GM18870 (cell line): Measurements from ENCODE around the gene IL11.
A peak's percentile ranks its signal among the peaks of the same experiment; 100 is the strongest.

Source experiments
- ATAC-seq: cut with Tn5 transposase; IDR thresholded peaks from one replicate; pipeline ENCODE4 v1.9.1; 2021; ENCODE audit warnings: moderate library complexity; ENCODE audit not compliant: unreplicated experiment

Gene IL11

DNA sequence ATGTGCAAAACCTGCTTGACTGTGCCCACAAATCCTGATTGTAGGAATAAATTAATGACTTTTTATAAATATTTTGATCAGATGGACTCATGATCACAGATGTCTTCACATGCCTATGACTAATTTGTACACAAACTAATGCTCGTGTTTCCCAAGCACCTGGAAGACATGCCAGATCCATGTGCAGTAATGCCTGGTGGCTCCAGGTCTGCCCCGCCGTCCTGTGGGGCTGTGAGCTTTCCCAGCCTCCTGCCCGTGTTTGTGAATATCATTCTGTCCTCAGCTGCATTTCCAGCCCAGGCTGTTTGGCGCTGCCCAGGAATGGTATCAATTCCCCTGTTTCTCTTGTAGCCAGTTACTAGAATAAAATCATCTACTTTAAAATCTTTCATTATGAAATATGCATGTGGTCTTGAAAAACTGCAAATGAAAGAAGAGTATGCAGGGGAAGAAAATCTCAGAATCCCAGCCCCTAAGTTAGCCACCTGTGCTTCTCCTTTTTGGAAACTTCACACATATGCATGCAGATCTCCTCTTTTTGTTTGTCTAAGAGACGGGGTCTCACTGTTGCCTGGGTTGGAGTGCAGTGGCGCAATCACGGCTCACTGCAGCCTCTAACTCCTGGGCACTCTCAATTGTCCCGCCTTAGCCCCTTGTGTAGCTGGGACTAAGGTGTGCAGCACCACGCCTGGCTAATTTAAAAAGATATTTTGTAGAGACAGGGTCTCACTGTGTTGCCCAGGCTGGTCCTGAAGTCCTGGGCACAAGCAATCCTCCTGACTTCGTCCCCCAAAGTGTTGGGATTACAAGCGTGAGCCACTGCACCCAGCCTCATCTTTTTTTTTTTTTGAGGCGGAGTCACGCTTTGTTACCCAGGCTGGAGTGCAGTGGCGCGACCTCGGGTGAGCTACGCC, 21.7 kb upstream of the IL11 start:
- no peak for ATAC-seq

DNA sequence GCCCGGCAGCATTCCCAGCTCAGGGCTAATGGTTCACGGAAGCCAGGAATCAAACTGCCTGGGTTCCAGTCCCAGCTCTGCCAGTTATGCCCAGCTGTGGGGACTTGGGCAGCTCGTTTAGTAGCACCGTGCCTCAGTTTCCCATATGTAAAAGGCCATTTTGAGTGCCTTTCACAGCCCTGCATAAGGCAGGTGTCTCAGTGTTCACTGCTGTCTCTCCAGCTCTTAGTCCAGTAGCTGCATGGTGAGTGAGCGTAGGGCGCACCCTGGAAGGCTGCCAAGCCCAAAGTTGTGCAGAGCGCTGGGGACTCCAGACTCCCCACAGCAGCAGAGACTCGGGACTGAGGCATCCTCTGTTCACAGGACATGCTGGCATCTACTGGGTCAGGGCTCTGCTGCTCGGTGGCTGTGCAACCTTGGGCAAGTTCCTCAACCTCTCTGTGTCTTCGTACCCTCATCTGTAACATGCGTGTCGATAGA, 21.0 kb upstream of the IL11 start:
- ATAC-seq: no peak

DNA sequence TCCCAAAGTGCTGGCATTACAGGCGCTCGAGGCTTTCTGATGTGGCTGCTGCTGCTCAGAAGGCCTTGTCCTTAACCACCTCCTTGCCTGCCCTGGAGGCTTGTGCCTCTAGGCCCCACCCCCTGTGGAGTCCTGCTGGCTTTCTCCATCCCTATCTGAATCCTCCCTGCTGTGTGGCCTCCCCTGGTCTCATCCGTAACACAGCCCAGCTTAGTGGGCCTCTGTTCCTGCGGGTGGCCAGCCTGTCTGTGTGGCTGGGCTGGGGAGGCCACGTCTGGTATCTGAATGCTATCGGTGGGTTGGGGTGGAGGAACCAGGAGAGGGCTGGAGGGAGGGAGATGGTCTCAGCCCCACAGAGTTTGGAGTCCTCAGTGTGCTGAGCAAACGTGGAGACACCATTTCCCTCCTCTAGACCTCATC, 20.2 kb upstream of the IL11 start:
- no peak for ATAC-seq

DNA sequence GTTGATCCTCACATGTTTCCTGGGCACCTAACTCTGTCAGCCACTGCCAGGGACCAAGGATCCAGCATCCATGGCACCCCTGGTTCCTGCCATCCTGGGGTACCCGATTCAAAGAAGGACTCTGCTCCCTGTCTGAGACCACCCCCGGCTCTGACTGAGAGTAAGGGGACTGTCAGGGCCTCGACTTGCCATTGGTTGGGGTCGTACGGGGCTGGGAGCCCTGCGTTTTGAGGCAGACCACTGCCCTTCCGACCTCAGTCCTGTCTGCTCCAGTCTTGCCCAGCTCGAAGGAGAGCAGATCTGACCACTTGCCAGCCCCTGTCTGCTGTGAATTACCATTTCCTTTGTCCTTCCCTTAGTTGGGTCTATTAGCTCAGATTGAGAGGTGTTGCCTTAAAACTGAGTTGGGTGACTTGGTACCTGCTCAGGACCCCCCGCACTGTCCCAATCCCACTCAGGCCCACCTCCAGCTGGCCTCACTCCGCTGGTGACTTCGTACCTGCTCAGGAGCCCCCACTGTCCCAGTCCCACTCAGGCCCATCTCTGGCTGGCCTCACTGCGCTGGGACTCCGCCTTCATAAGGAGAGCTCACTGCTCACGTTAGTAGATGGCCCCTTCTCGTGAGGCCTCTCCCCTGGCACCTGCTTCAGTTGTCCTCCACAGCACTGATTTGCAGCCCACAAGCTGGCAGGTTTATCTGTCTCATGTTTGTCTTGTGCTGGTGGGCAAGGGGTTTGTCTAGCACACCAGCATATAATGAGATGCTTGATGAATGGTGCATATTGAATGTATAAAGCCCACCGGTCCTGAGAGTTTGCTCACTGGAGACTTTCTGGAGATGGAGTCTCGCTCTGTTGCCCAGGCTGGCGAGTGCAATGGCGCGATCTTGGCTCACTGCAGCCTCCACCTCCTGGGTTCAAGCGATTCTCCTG, 19.4 kb upstream of the IL11 start:
- no peak for ATAC-seq

DNA sequence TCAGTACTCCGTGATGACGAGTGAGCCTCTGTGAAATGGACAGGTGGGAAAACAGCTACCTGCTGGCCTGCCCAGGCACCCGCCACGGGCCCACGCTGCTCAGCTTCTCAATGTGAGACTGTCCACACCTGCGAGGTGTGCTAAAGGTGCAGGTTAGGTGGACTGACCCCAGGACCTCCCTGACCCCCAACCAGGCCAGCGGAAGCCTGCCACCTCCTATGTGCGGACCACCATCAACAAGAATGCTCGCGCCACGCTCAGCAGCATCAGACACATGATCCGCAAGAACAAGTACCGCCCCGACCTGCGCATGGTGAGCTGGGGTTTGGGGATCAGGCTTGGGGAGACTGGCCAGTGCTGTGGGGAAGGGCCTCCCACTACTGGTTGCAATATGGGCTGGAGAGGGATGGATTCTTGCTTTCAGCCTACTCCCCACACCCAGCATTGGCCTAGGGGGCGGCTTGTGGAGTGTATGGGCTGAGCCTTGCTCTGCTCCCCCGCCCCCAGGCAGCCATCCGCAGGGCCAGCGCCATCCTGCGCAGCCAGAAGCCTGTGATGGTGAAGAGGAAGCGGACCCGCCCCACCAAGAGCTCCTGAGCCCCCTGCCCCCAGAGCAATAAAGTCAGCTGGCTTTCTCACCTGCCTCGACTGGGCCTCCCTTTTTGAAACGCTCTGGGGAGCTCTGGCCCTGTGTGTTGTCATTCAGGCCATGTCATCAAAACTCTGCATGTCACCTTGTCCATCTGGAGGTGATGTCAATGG, 17.7 kb upstream of the IL11 start:
- no peak for ATAC-seq

DNA sequence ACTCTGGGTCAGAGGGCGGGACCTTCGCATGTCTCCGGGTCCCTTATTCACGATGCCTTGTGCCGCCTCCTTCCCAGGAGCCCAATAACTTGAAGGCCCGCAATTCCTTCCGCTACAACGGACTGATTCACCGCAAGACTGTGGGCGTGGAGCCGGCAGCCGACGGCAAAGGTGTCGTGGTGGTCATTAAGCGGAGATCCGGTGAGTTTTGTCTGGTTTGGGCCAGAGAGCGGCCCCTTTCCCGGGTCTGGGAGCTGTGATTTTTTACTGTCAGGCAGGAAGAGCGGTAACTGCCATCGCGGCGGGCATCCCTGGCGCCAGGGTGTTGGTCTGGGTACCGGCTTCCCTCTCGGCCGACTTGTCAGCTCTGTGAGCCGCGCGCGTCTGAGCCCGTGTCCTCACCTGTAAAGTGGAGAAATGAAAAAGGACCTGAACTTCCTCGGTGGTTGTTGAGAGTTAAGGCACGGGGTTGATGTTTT, 16.3 kb upstream of the IL11 start:
- no peak for ATAC-seq

DNA sequence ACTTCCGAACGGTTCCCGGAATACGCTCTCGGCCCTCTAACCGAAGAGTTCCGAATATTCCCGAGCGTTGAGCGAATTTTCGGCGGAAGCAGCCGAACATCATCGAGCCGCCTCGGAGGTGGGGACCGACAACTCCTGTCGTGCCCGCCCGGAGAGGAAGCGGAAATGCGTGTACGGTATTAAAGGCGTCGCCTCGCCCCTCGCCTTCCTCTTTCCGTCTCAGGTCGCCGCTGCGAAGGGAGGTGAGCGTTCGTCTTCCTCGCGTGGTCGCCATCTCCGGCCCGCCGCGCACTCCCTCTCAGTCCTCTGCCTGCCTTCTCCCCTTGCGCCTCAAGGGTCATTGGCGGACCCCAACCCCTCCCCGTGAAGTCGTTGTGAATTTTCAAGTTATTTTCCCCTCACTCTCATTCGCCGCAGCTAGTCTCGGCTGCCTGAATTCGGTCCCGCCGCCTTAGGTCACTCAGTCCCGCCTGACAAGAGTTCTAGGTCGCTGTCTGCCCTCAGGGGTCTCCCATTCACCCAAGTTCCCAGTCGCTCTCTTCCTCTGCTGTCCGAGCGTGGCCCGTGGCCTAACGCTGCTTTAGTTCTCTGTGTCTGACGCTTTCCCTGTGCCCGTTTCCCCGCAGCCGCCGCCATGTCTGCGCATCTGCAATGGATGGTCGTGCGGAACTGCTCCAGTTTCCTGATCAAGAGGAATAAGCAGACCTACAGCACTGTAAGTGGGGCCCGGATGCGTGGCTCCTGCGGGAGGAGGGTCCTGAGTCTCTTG, 15.6 kb upstream of the IL11 start, which contains the start of gene RPL28:
RPL28 (plus strand) TSS at position 209 of the 769 bp plus-strand sequence; CDS start at position 635, 426 bp downstream.
- peak; percentile 61 for ATAC-seq

DNA sequence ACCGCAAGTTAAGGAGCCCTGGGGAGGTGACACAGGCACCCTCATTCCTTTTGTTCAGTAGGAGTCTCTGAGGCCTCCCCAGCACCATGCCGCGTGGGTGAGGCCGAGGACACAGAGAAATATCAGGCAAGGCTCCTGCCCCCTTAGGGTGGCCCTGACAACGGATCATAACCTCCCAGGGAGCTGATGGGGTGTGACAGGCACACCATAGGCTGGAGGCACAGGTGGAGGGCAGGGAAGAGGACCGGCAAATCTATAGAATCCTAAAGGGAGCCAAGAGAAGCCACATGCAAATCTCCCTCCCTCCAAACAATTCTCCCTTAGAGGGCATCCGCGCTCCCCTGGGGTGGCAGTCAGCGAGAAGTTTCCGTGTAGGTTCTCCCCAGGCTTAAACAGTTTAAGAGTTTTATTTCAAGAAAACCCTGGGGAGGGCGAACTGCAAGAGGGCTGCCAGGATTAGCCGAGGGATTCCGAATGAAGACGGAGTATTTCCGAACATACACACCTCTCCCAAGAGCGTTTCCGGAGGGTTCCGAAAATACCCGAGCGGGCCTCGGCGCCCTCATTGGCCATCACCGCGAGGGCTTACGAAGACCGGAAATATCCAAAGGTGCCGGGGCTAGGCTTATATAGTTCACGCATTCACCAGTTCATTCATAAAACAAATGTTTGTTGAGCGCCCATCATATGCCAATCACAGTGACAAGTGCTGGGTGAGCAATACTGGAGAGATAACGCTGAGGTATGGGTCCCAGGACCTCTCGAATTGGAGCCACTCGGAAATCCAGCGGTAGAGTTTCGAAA, 14.9 kb upstream of the IL11 start:
- ATAC-seq: peak; percentile 64

DNA sequence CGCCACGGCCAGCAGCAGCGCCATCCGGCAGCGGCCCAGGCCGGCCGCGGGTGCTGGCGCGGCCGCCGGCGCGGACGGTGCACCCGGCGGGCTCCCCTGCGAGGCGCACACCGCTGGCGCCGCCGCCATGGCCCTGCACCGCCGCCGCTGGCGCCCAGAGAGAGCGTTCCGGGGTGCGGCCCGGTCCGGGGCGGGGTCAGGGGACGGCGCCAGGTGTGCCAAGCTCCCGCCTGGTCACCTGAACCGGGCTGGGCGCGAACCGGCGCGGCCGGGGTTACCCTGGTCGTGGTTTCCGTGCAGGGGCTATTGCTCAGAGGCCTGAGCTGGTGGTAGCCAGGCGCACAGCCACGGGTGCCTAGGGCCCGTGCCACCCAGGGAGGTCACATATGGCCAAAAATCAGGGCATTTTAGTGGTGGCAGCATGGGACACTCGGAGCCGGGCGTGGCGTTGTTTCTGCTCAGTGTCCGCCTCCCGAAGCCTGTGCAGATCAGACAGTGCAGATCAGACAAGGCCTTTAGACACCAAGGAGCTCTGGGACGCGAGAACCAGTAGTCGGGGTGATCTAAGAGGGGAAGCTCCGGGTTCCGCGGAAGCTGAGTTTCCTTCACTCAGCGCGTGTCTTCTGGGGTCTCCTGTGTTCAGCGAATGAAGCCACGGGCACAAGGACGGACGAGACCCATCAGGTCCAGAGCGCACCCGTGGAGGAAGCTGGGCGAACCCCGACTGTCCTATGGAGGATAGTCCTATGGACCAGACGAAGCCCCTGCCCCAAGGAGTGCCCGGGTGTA, 14.1 kb upstream of the IL11 start, which contains the start of gene TMEM238:
TMEM238 (minus strand) TSS at position 162 of the 789 bp plus-strand sequence; CDS start at position 129, 33 bp downstream.
- ATAC-seq: no peak

DNA sequence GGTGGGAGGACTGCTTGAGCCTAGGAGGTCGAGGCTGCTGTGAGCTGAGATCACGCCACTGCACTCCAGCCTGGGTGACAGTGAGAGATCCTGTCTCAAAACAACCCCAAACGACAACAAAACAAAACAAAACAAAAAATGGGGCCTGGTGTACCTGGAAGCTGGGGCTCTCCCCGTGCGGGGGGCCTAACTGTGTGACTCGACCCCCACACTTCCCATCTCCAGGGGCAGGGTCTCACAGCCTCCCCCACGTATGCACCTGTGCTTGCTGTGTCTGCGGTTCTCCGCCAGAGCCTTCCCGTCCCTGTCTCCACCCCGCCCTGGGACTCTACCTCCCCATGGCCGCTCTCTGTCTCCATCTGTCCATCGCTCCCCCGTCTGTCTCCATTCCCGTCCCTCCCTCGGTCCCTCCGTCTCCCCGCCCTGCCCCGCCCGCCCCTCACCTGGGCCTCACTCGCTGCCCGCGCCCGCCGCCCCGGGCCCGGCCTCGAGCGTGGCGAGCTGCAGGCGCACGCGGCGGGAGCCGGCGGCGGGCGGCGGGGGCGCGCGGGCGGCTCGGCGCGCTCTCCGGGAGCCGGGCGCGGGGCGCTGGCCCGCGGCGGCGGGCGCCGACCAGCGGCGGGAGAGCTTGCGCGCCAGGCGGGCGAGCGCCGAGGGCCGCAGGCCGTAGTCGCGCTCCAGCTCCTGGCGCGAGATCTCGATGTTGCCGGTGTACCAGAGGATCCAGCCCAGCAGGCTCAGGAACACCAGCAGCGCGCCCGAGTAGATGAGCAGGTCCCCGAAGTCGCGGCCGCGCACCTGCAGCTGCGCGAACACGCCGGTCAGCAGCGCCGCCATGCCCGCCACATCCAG, 13.2 kb upstream of the IL11 start:
- no peak for ATAC-seq

DNA sequence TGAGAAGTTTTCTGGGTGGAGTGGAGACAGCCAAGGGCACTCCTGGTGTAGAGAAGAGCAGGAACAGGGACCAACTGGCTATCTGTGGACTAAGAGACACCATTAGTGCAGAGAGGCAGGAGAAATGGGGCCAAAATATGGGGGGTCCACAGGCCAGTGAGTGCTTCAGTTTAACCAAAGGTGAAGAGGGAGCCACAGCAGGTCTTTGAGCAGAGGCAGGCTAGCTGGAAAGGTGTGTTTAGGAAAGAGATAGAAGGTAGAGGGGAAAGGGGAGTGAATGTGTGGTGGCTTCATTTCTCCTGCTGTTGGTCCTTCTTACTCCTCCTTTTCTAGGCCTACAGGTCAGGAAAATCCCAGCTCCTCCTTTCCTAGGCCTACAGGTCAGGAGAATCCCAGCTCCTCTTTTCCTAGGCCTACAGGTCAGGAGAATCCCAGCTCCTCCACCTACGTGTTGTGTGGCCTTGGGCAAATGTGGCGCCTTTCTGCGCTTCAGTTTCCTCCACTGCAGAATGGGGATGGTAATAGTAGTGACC, 12.3 kb upstream of the IL11 start:
- no peak for ATAC-seq

DNA sequence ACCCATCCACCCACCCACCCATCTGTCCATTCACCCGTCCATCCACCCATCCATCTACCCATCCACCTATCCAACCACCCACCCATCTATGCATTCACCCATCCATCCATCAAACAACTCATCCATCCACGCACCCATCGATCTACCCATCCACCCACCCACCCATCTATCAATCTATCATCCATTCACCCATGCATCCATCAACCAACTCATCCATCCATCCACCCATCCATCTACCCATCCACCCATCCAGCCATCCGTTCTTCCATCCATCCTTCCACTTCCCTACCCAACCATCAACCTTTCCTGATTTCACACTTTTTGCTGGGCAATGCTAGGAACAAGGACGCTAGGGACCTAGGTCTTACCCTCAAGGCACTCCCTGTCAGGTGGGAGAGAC, 11.8 kb upstream of the IL11 start:
- no peak for ATAC-seq

DNA sequence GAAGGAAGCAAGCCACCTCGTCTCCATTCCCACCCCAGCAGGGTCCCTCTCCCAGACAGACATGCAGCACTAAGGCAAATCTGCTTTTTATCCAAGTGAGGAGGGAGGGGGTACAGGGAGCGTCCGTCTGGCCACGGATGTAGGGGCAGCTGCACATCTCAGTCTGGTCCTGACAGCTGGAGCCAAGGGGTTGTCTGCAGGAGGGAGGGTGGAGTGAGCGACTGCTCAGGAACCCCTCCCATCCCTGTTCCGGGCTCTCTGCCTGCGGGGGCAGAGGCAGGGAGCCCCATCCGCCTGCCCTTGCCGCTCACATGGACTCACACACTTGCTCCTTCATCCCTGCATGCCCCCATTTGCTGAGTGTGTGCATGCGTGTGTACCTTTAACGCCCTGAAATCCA, 8.9 kb upstream of the IL11 start:
- no peak for ATAC-seq

DNA sequence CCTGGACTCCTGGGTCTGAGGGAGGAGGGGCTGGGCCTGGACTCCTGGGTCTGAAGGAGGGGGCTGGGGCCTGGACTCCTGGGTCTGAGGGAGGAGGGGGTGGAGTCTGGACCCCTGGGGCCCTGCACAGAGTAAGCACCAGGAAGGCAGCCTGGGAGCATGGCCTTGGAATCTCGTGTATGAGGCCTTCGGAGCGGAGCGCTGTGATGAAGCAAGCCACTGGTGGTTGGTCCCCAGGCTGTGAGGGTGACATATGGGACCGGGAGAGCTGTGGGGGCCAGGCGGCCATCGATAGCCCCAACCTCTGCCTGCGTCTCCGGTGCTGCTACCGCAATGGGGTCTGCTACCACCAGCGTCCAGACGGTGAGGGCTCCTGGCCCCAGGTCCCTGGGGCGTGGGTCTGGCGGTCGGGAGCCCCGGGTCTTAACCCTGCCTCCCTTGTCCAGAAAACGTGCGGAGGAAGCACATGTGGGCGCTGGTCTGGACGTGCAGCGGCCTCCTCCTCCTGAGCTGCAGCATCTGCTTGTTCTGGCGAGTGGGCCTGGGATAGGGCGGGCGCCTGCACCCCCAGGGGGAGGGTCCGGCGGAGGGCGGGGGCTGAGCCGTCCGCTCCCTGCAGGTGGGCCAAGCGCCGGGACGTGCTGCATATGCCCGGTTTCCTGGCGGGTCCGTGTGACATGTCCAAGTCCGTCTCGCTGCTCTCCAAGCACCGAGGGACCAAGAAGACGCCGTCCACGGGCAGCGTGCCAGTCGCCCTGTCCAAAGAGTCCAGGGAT, 7.3 kb upstream of the IL11 start:
- no peak for ATAC-seq

DNA sequence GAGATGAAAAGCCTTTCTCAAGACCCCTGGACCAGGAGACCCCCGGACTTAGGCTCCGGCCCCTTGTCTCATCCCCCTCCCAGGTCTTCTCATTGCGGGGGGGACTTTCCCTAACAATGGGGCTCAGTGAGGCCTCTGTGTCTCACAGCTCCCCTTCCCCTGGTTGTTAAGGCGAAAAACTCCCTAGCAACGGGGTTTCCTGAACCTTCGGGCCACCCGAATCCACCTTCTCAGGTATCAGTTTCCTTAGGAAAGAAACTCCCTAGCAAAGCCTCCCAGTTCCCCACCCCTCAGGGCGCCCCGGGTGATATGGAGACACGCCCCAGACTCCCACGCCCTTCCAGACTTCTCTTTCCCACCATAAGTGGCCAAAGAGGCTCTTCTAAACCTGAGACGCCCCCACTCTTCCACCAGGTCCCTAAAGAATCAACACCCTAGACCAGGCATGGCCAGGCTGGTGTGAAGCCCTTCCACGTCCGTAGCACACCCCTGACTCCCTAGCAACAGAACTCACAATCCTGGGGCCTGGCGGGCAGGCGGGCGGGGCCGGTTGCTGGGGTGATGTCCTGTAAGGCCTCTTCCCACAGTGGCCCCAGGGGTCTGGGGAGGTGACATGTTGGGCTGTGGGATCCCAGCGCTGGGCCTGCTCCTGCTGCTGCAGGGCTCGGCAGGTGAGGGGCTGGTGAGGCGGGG, 6.1 kb upstream of the IL11 start, which contains the start of gene TMEM190:
TMEM190 (plus strand) TSS at position 586 of the 693 bp plus-strand sequence; CDS start at position 614, 28 bp downstream.
- no peak for ATAC-seq
